Neural crest cell (in vitro differentiated cells): ENCODE data around the gene CLDN16. TPM values are rescaled to one million over a fixed set of nuclear protein-coding genes. Genes with fewer than 3 reads are reported as not detected.

Experiments
- DNase-seq: peaks from one replicate; pipeline ENCODE4 v3.0.0; 2021; ENCODE audit warnings: low read depth, mixed read lengths, low spot score
- H3K27ac Mint-ChIP-seq: one replicate; pipeline ENCODE4 v1.8.0; 2021; ENCODE audit warnings: mild to moderate bottlenecking, mixed read lengths; ENCODE audit not compliant: unreplicated experiment
- H3K27me3 Mint-ChIP-seq: 2 replicates; pipeline ENCODE4 v1.8.0; 2021; ENCODE audit warnings: low read depth, mild to moderate bottlenecking, mixed read lengths
- H3K36me3 Mint-ChIP-seq: 2 replicates; pipeline ENCODE4 v1.8.0; 2021; ENCODE audit warnings: low read depth, mild to moderate bottlenecking, mixed read lengths
- H3K4me1 Mint-ChIP-seq: 2 replicates; pipeline ENCODE4 v1.8.0; 2021; ENCODE audit warnings: mixed read lengths
- H3K4me3 Mint-ChIP-seq: one replicate; pipeline ENCODE4 v1.8.0; 2021; ENCODE audit warnings: mild to moderate bottlenecking, mixed read lengths
- H3K9me3 Mint-ChIP-seq: 2 replicates; pipeline ENCODE4 v1.8.0; 2021; ENCODE audit warnings: mixed read lengths
- CTCF ChIP-seq: fragments of 200-600 bp; sonication (generic); conservative IDR thresholded peaks from 2 replicates; pipeline ENCODE4 v1.5.0; 2021; ENCODE audit warnings: antibody characterized with exemption, mild to moderate bottlenecking
- total RNA-seq: library from RNA; stranded (reverse); gene quantifications from 2 replicates; pipeline ENCODE4 v1.2.1, GENCODE V29; 2021

CLDN16 gene
- total RNA-seq, 1 donor from 2014 or later = not detected

- Mint-ChIP-seq H3K27me3 (no peaks in the 10 kb centered on the region), H3K36me3 (no peaks in the 10 kb centered on the region), H3K4me1 (no peaks in the 10 kb centered on the region), H3K4me3 (no peak overlapping the region), H3K9me3 (no peaks in the 10 kb centered on the region), H3K27ac (no peak overlapping the region)
- no peak for DNase-seq
- TF ChIP-seq CTCF = no peak
These were observed 42.1 kb upstream of the CLDN16 start for GRCh38 chr3:190345878-190346277.

DNA sequence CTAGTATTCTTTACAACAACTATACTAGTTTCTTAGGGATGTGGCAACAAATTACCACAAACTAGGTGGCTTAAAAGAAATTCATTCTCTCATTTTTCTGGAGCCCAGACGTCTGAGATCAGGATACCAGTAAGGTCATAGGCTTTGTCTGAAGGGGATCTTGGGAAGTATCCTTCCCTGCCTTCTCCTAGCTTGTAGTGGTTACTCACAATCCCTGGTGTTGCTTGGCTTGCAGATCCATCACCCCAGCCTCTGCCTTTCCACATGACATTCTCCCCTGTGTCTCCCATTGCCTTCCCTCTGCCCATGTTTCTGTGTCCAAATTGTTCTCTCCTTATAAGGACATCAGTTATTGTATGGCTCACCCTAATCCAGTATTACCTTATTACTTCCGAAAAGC, 41.4 kb upstream of the CLDN16 start:
- DNase-seq = no peak
- Mint-ChIP-seq H3K36me3 (no peaks in the 10 kb centered on the region), H3K4me3 (no peak overlapping the region), H3K4me1 (no peaks in the 10 kb centered on the region), H3K9me3 (no peaks in the 10 kb centered on the region), H3K27ac (no peak overlapping the region), H3K27me3 (no peaks in the 10 kb centered on the region)
- no peak for TF ChIP-seq CTCF

- no peaks in the 10 kb centered on the region for H3K4me1 Mint-ChIP-seq
- H3K36me3 Mint-ChIP-seq = no peaks in the 10 kb centered on the region
- H3K27me3 Mint-ChIP-seq = no peaks in the 10 kb centered on the region
- no peak for DNase-seq
- no peak overlapping the region for H3K4me3 Mint-ChIP-seq
- H3K9me3 Mint-ChIP-seq = no peaks in the 10 kb centered on the region
- TF ChIP-seq CTCF = no peak
- H3K27ac Mint-ChIP-seq = no peak overlapping the region
These were observed 35.0 kb upstream of the CLDN16 start for GRCh38 chr3:190352861-190353457.

DNA sequence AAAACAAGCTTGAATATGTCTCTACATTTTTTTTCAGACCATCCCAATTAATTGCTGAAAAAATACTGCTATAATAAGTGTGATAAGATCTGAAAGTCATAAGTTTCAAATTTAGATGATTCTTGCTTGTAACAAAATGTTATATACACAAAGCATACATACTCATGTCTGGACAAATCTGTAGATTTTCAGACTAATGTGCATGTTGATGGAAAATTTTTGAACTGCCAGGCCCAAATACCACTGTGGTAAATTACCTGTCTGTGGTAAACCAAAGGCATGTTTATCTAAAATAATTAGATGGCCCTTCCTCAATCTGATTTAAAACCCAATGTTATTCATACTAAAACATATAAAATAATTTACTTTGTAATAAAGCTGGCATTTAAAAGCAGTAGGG, 31.7 kb upstream of the CLDN16 start:
- H3K36me3 Mint-ChIP-seq = no peaks in the 10 kb centered on the region
- no peaks in the 10 kb centered on the region for H3K27me3 Mint-ChIP-seq
- H3K27ac Mint-ChIP-seq = no peak overlapping the region
- no peak for TF ChIP-seq CTCF
- no peak for DNase-seq
- no peaks in the 10 kb centered on the region for H3K4me1 Mint-ChIP-seq
- H3K9me3 Mint-ChIP-seq = no peaks in the 10 kb centered on the region
- H3K4me3 Mint-ChIP-seq = no peak overlapping the region

DNA sequence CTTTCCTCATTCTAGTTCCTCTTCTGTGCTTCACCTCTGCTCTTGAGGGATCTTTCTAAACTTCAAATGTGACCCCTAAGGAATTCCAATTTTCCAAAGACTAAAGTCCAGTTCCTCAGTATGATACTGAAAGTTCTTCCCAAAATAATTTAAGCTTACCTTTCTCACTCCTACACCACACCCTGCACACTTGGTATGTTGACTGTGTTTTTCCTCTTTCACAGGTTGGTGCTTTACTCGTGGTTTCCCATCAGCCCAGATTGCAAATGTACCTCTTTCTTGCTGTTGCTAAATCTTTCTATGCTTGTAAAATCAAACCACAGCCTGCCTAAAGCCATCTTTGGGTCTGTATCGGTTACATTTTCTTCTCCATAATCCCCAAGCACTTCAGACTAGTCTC, 30.5 kb upstream of the CLDN16 start:
- Mint-ChIP-seq H3K4me3 (no peak overlapping the region), H3K27me3 (peaks cover 2% of the 10 kb centered on the region), H3K4me1 (no peaks in the 10 kb centered on the region), H3K27ac (no peak overlapping the region), H3K36me3 (no peaks in the 10 kb centered on the region), H3K9me3 (no peaks in the 10 kb centered on the region)
- no peak for TF ChIP-seq CTCF
- DNase-seq = no peak
